Mesodermal cell (in vitro differentiated cells): ENCODE measurements around the gene KLHL29.

ENCODE experiments used
- H3K27ac ChIP-seq: 2 replicates; pipeline ENCODE4 v1.7.0; 2013; ENCODE audit warnings: mild to moderate bottlenecking, low read depth, low read length, moderate library complexity; ENCODE audit not compliant: severe bottlenecking
- H3K36me3 ChIP-seq: 2 replicates; pipeline ENCODE4 v1.7.1; 2013; ENCODE audit warnings: mild to moderate bottlenecking, low read length, moderate library complexity; ENCODE audit not compliant: control insufficient read depth, insufficient read depth
- H3K4me1 ChIP-seq: one replicate; pipeline ENCODE4 v1.7.1; 2013; ENCODE audit warnings: mild to moderate bottlenecking, low read length; ENCODE audit not compliant: insufficient read depth, control insufficient read depth, poor library complexity, severe bottlenecking
- H3K4me3 ChIP-seq: 2 replicates; pipeline ENCODE4 v1.7.0; 2013; ENCODE audit warnings: low read length, control low read depth, mild to moderate bottlenecking; ENCODE audit not compliant: insufficient read depth, poor library complexity, severe bottlenecking; ENCODE audit errors: extremely low read depth
- H3K9me3 ChIP-seq: 2 replicates; pipeline ENCODE4 v1.7.1; 2013; ENCODE audit warnings: mild to moderate bottlenecking, low read length, moderate library complexity; ENCODE audit not compliant: control insufficient read depth
- WGBS, 2 experiments: methylation state at CpG; one replicate each; pipeline ENCODE4 v1.1.5; 2013; ENCODE audit warnings: missing lambda C conversion rate in 2 of 2; ENCODE audit not compliant: insufficient coverage in 2 of 2; 5-methylcytosine and 5-hydroxymethylcytosine counted together

KLHL29 gene

GRCh38 chr2:23457990-23458682 lies 73.2 kb downstream of the KLHL29 start:
- H3K27ac ChIP-seq, result no peak overlapping the region
- no peaks in the 10 kb centered on the region for H3K36me3 ChIP-seq
- WGBS, 2 experiments, result 92 to 96% methylated on average over 9 to 10 of the region's 13 CpGs
- no peaks in the 10 kb centered on the region for H3K9me3 ChIP-seq
- H3K4me3 ChIP-seq, result no peak overlapping the region
- H3K4me1 ChIP-seq, result peaks cover 4% of the 10 kb centered on the region

GRCh38 chr2:23459032-23459431 lies 74.1 kb downstream of the KLHL29 start:
- Histone ChIP-seq H3K27ac (no peak overlapping the region), H3K9me3 (no peaks in the 10 kb centered on the region), H3K36me3 (no peaks in the 10 kb centered on the region), H3K4me1 (no peaks in the 10 kb centered on the region), H3K4me3 (no peak overlapping the region)
- 84 to 92% methylated on average over 2 of the region's 2 CpGs for WGBS, 2 experiments

DNA sequence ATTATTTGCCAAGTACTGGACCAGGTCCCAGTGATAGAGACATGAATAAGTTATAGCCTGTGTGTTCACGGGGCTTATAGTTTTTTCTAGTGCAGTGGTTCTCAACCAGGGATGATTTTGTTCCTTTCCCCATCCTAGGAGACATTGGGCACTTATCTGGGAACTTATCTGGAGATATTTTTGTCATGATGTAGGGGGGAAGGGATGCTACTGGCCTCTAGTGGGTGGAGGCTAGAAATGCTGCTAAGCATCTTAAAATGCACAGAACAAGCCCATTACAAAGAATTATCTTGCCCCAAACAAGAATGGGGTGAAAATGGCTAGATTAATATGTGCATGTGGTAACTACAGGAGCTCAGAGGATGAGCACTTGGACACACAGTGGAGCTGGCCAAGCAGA lies 75.2 kb downstream of the KLHL29 start:
- no peak overlapping the region for H3K4me3 ChIP-seq
- WGBS, 2 experiments, result 100% methylated on average over 1 of the region's 1 CpG; no CpG with 5 or more reads in 1 of the 2 experiments
- H3K27ac ChIP-seq, result no peak overlapping the region
- no peaks in the 10 kb centered on the region for H3K9me3 ChIP-seq
- H3K36me3 ChIP-seq, result no peaks in the 10 kb centered on the region
- H3K4me1 ChIP-seq, result no peaks in the 10 kb centered on the region

- Histone ChIP-seq H3K9me3 (no peaks in the 10 kb centered on the region), H3K36me3 (no peaks in the 10 kb centered on the region), H3K27ac (no peak overlapping the region), H3K4me3 (no peak overlapping the region), H3K4me1 (no peaks in the 10 kb centered on the region)
- WGBS, 2 experiments, result 84 to 93% methylated on average over 3 to 5 of the region's 5 CpGs
Measured at GRCh38 chr2:23460993-23461392, 76.0 kb downstream of the KLHL29 start.

DNA sequence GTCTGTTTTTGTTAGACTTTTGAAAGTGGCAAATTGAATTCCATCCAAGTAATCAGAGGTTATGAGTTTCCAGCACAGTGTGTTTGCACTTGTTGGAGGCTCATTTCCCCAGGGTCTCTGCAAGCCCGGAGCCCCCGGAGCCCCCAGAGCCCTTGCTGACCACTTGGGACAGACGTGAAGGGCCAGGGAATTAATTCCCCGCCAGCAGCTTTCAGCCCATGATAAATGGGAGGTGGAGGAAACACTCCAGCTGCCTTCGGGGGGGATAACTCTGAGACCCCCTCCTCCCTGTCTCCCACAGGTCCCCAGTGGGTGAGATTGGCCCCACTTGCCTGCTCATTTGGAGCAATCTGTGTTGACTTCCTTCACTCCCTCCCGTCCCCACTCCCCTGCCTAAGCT lies 79.2 kb downstream of the KLHL29 start:
- WGBS, 2 experiments, result 85% methylated on average over 4 of the region's 6 CpGs; no CpG with 5 or more reads in 1 of the 2 experiments
- Histone ChIP-seq H3K4me3 (no peak overlapping the region), H3K9me3 (no peaks in the 10 kb centered on the region), H3K36me3 (no peaks in the 10 kb centered on the region), H3K27ac (no peak overlapping the region), H3K4me1 (no peaks in the 10 kb centered on the region)

DNA sequence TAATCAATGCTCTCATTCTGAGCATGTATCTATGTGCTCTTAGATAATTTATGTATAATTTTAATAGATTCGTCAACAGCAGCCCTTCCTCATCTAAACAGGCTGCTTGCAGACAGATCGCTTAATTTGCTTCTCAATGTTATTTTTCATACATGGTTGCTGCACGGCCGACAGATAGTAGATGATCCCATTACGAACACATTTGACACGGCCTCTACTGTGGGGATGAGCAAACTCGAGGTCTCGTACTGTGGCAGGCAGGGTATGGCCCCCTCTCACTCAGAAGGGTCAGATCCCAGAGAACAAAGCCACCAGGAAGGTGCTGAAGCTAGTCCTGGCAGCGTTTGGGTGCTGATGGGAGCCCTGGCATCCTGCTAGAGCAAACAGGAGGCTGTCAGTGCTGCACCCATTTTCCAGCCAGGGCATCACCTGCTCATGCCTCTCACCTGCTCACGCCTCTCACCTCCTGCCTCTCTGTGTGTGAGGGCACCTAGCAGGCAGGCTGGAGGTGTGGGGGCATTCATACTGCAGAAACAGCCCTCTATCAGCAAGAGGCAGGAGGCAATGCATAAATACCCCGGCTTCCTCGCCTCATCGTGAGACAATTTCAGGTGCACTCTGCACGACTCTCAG lies 80.0 kb downstream of the KLHL29 start:
- H3K4me1 ChIP-seq, result no peaks in the 10 kb centered on the region
- WGBS, 2 experiments, result 84 to 90% methylated on average over 12 of the region's 14 CpGs
- H3K9me3 ChIP-seq, result no peaks in the 10 kb centered on the region
- no peak overlapping the region for H3K4me3 ChIP-seq
- no peaks in the 10 kb centered on the region for H3K36me3 ChIP-seq
- H3K27ac ChIP-seq, result no peak overlapping the region

DNA sequence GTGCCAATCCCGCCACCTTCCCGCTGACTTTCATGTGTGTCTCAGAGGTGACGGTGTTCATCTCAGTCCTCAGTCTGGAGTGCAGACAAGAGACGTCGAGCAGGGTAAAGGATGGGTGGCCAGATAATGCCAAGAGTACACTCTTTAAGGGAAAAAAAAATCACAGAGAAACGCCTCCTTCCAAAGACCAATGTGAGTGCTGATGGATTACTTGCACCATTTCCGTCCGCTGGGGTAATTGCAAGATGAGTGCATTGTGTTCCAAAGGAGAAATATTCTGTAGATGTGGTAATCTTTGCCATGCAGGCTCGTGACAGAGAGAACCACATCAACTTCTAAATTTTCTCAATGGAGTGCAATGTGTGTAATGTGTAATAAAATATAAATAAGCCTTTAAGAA lies 81.0 kb downstream of the KLHL29 start:
- Histone ChIP-seq H3K4me1 (no peaks in the 10 kb centered on the region), H3K4me3 (no peak overlapping the region), H3K27ac (no peak overlapping the region), H3K36me3 (no peaks in the 10 kb centered on the region), H3K9me3 (no peaks in the 10 kb centered on the region)
- 76 to 100% methylated on average over 5 to 8 of the region's 9 CpGs for WGBS, 2 experiments

DNA sequence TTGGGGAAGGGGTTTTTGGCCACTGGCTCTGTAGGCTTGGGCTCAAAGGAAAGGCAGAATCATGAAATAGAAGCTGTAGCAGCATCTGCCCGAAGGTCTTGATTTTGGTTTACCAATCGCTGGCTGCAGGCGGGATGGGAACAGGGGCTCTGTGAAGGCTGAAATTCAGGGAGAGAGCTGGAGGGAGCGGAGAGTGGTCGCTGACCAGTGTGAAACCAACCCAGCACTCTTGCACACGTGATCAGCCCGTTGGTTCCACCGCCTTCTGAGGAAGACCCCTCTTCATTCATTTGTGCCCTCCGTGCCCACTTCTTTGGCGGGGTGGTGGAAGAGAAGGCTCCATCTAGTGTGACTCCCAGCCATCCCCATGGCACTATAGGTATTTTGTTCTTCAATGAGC lies 82.6 kb downstream of the KLHL29 start:
- no peak overlapping the region for H3K27ac ChIP-seq
- no peaks in the 10 kb centered on the region for H3K4me1 ChIP-seq
- no peaks in the 10 kb centered on the region for H3K9me3 ChIP-seq
- WGBS, 2 experiments, result 92 to 100% methylated on average over 7 to 10 of the region's 10 CpGs
- H3K4me3 ChIP-seq, result no peak overlapping the region
- no peaks in the 10 kb centered on the region for H3K36me3 ChIP-seq

GRCh38 chr2:23468474-23469141 lies 83.6 kb downstream of the KLHL29 start:
- H3K4me1 ChIP-seq, result no peaks in the 10 kb centered on the region
- 91 to 92% methylated on average over 10 to 11 of the region's 15 CpGs for WGBS, 2 experiments
- H3K36me3 ChIP-seq, result no peaks in the 10 kb centered on the region
- H3K9me3 ChIP-seq, result no peaks in the 10 kb centered on the region
- no peak overlapping the region for H3K27ac ChIP-seq
- no peak overlapping the region for H3K4me3 ChIP-seq

GRCh38 chr2:23469142-23469540 lies 84.2 kb downstream of the KLHL29 start:
- H3K27ac ChIP-seq, result no peak overlapping the region
- no peaks in the 10 kb centered on the region for H3K9me3 ChIP-seq
- H3K4me3 ChIP-seq, result no peak overlapping the region
- 92 to 97% methylated on average over 8 to 9 of the region's 10 CpGs for WGBS, 2 experiments
- H3K36me3 ChIP-seq, result no peaks in the 10 kb centered on the region
- no peaks in the 10 kb centered on the region for H3K4me1 ChIP-seq

GRCh38 chr2:23475036-23475435 lies 90.1 kb downstream of the KLHL29 start:
- Histone ChIP-seq H3K4me3 (no peak overlapping the region), H3K9me3 (no peaks in the 10 kb centered on the region), H3K36me3 (no peaks in the 10 kb centered on the region), H3K27ac (no peak overlapping the region), H3K4me1 (peaks cover 11% of the 10 kb centered on the region)
- 40% methylated on average over 2 of the region's 4 CpGs; no CpG with 5 or more reads in 1 of the 2 experiments for WGBS, 2 experiments
